ENCODE data around the gene TTLL12. TPM values are rescaled to one million over a fixed set of nuclear protein-coding genes. Genes with fewer than 3 reads are reported as not detected.

The TTLL12 gene
- total RNA-seq (2014; rRNA removed; shearing (Covaris generic)) (66.7 and 71.5 TPM in 2 replicates), total RNA-seq (2022) (62.6 and 66.5 TPM in 2 replicates), Bru-seq, nascent RNA (percentile 62 among the genes with signal in this experiment), BruChase-seq, experiment 1, labeled RNA remaining after a 6-hour chase (percentile 70 among the genes with signal in this experiment), BruChase-seq, experiment 2, labeled RNA remaining after a 2-hour chase (percentile 68 among the genes with signal in this experiment)
- long read RNA-seq, transcript TTLL12-201 (14 exons, 3,385 nt): major isoform, 211 of 278 reads
- long read RNA-seq, partial matches to known transcripts: 26 of 278 reads
- long read RNA-seq, other reads (novel, unspliced or antisense): 40 of 278 reads

DNA sequence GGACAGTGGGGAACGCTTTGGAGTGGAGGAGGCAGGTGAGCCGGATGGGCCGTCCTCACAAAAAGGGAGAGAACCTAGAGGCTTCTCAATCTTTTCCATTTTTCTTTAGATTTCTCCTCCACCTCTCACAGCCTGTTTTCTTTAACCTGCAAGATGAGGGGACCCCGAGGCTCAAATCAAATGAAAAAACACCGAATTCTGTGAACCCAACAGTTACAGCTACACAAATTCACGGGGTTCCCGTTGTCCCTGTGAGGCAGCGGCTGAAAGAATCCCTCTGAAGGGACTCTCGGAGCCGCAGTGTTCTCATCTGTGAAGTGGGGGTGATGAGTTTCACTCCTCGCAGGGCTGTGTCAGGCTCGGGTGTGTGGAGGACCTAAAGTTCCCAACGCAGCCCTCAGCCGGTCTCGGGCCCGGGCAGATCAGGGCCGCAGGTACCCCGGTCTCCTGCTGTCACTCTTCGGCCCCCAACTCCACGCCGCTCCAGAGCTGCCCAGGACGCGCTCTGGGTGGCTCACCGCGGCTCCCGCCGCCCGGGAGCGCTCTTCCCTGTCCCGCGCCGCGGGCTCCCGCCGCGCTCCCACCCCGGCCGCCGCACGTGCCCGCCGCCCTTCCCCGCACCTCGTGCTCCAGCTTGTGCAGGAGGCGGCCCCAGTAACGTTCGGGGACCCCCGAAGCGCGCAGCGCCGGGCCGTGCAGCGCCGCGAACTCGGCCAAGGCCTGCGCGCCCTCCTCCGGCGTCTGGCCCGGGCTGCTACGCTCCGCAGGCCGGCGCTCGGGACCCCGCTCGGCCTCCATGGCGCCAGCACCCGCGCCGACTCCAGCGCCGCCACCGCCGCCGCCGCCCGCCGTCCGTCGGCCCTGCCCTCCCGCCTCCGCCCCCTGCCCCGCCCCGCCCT is at the start of gene TTLL12:
TTLL12 (minus strand) TSS at position 863 of the 899 bp plus-strand sequence; CDS start at position 798, 65 bp downstream.
- Histone ChIP-seq H3K4me2 (ENCODE audit: low read length) (peak within 1 kb of the TSS; percentile 90), H3K4me1 (ENCODE audit: insufficient read depth, low read length, poor library complexity, severe bottlenecking) (peaks cover 20% of the 10 kb centered on the region), H3K36me3 (ENCODE audit: insufficient read depth, low read length) (peaks cover 26% of the 10 kb centered on the region), H3K9me3 (ENCODE audit: low read length) (no peaks in the 10 kb centered on the region), H3K9me2 (ENCODE audit: insufficient read depth, low read length) (no peaks in the 10 kb centered on the region), H3K27ac (ENCODE audit: low read depth, low read length, poor library complexity, severe bottlenecking) (peak within 1 kb of the TSS; percentile 80), H3K79me2 (ENCODE audit: insufficient read depth, low read depth, low read length) (peaks cover 22% of the 10 kb centered on the region; the same call in 1 of the 2 replicates), H3K4me3 (ENCODE audit: low read depth, low read length, poor library complexity, severe bottlenecking) (peak within 1 kb of the TSS; percentile 89), H2AFZ (ENCODE audit: low read length) (peak within 1 kb of the TSS; percentile 64), H4K20me1 (ENCODE audit: insufficient read depth, low read length) (no peaks in the 10 kb centered on the region)
- CTCF ChIA-PET (ENCODE audit: unreplicated experiment): interaction anchor here (1.8 kb wide), 1 partner anchor 40 kb away, joined by 8 read pairs; no protein-coding TSS in a partner anchor
- intact Hi-C loops (cut with micrococcal nuclease; ENCODE audit: unreplicated experiment): loop anchor here (1.0 kb wide), 1 partner anchor 75 kb away; no protein-coding TSS in a partner anchor
- TF ChIP-seq EZH2phosphoT487 (IDR thresholded peaks at IDR 0.05; ENCODE audit: borderline replicate concordance, low read depth, low read length) (no peak), CTCF (conservative IDR thresholded peaks at IDR 0.05; ENCODE audit: low read length) (no peak)
- POLR2A ChIA-PET: interaction anchor here (1.4 kb wide), 1 partner anchor 30 kb away, joined by 5 read pairs; no protein-coding TSS in a partner anchor
- BruUV-seq (replicated peaks): no TSS peak
- peak; percentile 74 for DNase-seq (ENCODE audit: low spot score)

DNA sequence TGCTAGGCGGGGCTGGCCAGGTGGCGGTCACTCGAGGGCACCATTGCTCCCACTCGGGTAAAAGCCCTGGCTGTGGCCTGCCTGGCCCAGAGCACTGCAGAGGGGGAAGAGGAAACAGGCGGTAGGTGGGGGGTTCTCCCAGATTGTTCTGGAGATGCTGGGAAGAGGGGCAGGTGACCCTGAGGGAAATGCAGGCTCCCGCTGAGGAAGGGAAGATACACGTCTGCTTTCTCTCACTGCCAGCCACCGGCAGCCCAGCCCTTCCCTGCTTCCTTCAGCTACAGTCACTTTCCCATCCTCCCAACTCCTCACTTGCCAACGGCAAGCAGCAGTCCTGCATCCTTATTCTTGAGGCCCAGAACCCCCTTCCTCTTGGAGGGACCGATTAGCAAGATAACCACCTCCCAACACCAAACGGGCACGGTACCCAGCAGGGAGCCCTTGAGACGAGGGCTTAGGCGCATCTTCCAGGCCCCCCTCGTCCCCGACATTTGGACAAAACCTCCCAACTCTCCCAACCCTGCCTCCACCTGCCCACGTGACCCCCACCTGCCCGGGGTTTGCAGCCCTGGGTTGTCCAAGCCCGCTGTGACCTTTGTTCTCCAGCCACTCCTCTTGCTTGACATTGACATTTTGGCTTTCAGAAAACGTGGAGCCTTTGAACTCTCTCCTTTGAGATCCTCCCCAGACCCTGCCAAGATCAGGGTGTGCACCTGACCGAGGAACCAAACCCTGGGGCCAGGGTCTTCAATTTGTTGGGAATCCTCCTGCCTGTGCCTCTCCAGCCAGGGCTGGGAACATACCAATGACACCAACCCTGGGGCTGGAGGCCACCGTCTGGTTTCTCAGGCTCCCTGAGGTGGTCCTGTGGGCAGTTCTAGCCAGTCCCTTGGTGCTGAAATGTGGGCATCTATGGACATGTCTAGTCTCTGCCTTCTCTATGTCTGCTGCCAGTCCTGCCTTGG is 48.8 kb upstream of the TTLL12 start:
- DNase-seq (ENCODE audit: low spot score): no peak
- intact Hi-C loops (cut with micrococcal nuclease; ENCODE audit: unreplicated experiment): no loop called here
- Histone ChIP-seq H3K36me3 (ENCODE audit: insufficient read depth, low read length) (no peaks in the 10 kb centered on the region), H3K79me2 (ENCODE audit: insufficient read depth, low read depth, low read length) (no peaks in the 10 kb centered on the region), H3K4me3 (ENCODE audit: low read depth, low read length, poor library complexity, severe bottlenecking) (no peak overlapping the region), H3K4me2 (ENCODE audit: low read length) (no peak overlapping the region), H4K20me1 (ENCODE audit: insufficient read depth, low read length) (no peaks in the 10 kb centered on the region), H3K4me1 (ENCODE audit: insufficient read depth, low read length, poor library complexity, severe bottlenecking) (peaks cover 4% of the 10 kb centered on the region), H3K9me3 (ENCODE audit: low read length) (no peaks in the 10 kb centered on the region), H3K27ac (ENCODE audit: low read depth, low read length, poor library complexity, severe bottlenecking) (no peak overlapping the region), H3K9me2 (ENCODE audit: insufficient read depth, low read length) (no peaks in the 10 kb centered on the region), H2AFZ (ENCODE audit: low read length) (no peak overlapping the region)
- ChIA-PET POLR2A (no interaction called here), CTCF (ENCODE audit: unreplicated experiment) (no interaction called here)
- BruUV-seq (replicated peaks): no TSS peak
- TF ChIP-seq CTCF (conservative IDR thresholded peaks at IDR 0.05; ENCODE audit: low read length): no peak
- no peak for TF ChIP-seq EZH2phosphoT487 (IDR thresholded peaks at IDR 0.05; ENCODE audit: borderline replicate concordance, low read depth, low read length)

Measured in OCI-LY7 (cell line).